HG03378 (cell line): ENCODE data around the gene SURF2.

Source experiments
- ATAC-seq: cut with Tn5 transposase; IDR thresholded peaks from one replicate; pipeline ENCODE4 v1.9.1; 2021; ENCODE audit warnings: mild to moderate bottlenecking, moderate library complexity; ENCODE audit not compliant: unreplicated experiment

SURF2 gene

GRCh38 chr9:133396952-133397351, 40.6 kb downstream of the SURF2 start:
- ATAC-seq, result no peak

GRCh38 chr9:133397370-133397769, 41.0 kb downstream of the SURF2 start:
- no peak for ATAC-seq

GRCh38 chr9:133397895-133398294, 41.5 kb downstream of the SURF2 start:
- no peak for ATAC-seq

GRCh38 chr9:133400292-133400691, 43.9 kb downstream of the SURF2 start:
- no peak for ATAC-seq

GRCh38 chr9:133401588-133401987, 45.2 kb downstream of the SURF2 start:
- ATAC-seq, result no peak

- no peak for ATAC-seq
Measured at GRCh38 chr9:133402689-133403088, 46.3 kb downstream of the SURF2 start.

GRCh38 chr9:133403766-133404453, 47.6 kb downstream of the SURF2 start:
- no peak for ATAC-seq

- no peak for ATAC-seq
Measured at GRCh38 chr9:133404454-133405002, 48.2 kb downstream of the SURF2 start.

GRCh38 chr9:133405508-133406438, 49.4 kb downstream of the SURF2 start:
- ATAC-seq, result no peak

- ATAC-seq, result peak; percentile 61
Measured at GRCh38 chr9:133406480-133407307, 50.3 kb downstream of the SURF2 start.

- no peak for ATAC-seq
Measured at GRCh38 chr9:133408042-133408441, 51.7 kb downstream of the SURF2 start.
